Measurements from ENCODE around the gene PAMR1.

GRCh38 chr11:35402751-35403660 is 122.4 kb downstream of the PAMR1 start:
- TF ChIP-seq CTCF (IDR thresholded peaks at IDR 0.05) (no peak), POLR2A (IDR thresholded peaks at IDR 0.05) (no peak)

Data from right lobe of liver (tissue), 4 donors.